ENCODE measurements around the gene CNTNAP2. TPM values are rescaled to one million over a fixed set of nuclear protein-coding genes. Genes with fewer than 3 reads are reported as not detected.

CNTNAP2 gene
- total and polyA plus RNA-seq, 8 donors: 0.19 to 18.2 (median 0.56) TPM

DNA sequence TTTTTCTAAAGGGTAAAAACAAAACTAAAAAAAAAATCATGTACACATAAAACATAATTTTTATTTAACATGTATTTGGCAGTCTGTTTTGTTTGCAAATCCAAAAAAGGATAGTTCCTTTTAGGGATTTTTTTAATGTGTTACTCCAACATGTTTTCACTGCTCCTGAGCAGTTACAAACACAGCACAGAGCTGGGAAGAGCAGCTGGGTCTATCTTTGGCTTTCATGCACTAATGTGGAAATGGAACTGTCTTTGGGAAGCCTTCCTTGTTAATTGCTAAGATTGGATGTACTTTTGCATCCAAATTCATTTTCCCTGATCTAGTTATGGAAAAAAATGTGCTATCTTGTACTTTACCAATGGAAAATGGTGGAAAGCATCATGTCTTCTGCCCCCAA, 1035.1 kb downstream of the CNTNAP2 start:
- no peaks in the 10 kb centered on the region for H3K27me3 ChIP-seq
- H3K27ac ChIP-seq: no peak overlapping the region
- peaks cover 0 to 4% (median 0%) of the 10 kb centered on the region in 4 donors for H3K9me3 ChIP-seq
- DNase-seq: no peak
- TF ChIP-seq EP300 (IDR thresholded peaks at IDR 0.05): no peak
- TF ChIP-seq POLR2AphosphoS5 (IDR thresholded peaks at IDR 0.05): no peak
- TF ChIP-seq POLR2A (IDR thresholded peaks at IDR 0.05): no peak
- TF ChIP-seq, protein P1, sequence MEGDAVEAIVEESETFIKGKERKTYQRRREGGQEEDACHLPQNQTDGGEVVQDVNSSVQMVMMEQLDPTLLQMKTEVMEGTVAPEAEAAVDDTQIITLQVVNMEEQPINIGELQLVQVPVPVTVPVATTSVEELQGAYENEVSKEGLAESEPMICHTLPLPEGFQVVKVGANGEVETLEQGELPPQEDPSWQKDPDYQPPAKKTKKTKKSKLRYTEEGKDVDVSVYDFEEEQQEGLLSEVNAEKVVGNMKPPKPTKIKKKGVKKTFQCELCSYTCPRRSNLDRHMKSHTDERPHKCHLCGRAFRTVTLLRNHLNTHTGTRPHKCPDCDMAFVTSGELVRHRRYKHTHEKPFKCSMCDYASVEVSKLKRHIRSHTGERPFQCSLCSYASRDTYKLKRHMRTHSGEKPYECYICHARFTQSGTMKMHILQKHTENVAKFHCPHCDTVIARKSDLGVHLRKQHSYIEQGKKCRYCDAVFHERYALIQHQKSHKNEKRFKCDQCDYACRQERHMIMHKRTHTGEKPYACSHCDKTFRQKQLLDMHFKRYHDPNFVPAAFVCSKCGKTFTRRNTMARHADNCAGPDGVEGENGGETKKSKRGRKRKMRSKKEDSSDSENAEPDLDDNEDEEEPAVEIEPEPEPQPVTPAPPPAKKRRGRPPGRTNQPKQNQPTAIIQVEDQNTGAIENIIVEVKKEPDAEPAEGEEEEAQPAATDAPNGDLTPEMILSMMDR (IDR thresholded peaks at IDR 0.05): no peak
- no peaks in the 10 kb centered on the region for H3K4me1 ChIP-seq
- H3K36me3 ChIP-seq: no peaks in the 10 kb centered on the region
- no peak overlapping the region for H3K4me3 ChIP-seq
- intact Hi-C loops (cut with DNase I; ENCODE audit: low total_unique reads): no loop called here

DNA sequence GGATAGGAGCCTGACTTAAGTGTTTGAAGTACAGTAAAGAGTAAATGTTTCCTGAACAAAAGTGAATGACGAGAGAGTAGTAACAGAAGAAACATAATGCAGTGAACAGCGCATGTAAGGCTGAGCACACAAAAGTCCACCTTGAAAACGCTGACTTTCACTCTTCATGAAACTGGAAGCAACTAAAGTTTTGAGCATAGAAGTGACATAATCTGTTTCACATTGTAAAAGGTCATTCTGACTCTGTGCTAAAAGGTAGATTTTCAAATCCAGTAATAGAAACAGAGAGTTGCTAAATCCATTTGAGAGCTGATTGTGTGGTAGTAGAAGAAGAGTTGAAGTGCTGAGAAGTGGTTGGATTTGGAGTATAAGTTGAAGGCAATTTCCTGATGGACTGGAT, 1037.0 kb downstream of the CNTNAP2 start:
- peak in 1 of 2 donors; percentile 5 for DNase-seq

DNA sequence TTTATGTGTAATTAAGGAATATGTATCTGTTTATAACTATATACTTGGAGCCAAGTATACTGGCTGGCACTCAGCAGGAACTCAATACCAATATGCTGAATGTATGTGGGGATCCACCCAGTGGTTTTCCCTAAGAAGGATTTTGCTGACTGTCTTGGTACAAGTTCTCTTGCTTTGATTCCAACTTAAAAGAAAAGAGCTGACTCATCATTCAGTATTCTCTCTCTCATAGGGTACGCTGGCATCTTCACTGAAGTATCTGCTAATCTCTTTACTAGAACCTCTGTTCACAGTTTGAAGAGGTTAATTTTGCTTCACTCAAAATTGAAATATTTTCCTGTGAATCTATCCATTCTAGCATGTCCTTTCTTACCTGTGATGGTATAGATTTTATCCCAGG, 1044.8 kb downstream of the CNTNAP2 start:
- no peak for DNase-seq
- Histone ChIP-seq H3K4me1 (no peaks in the 10 kb centered on the region), H3K36me3 (no peaks in the 10 kb centered on the region), H3K9me3 (no peaks in the 10 kb centered on the region), H3K27me3 (no peaks in the 10 kb centered on the region), H3K4me3 (no peak overlapping the region), H3K27ac (no peak overlapping the region)
- WGBS, 5 donors: 88 to 100% (median 97%) methylated on average over 1 of the region's 1 CpG
- TF ChIP-seq POLR2AphosphoS5 (IDR thresholded peaks at IDR 0.05) (no peak), POLR2A (IDR thresholded peaks at IDR 0.05) (no peak), EP300 (IDR thresholded peaks at IDR 0.05) (no peak)
- TF ChIP-seq, protein P1 (IDR thresholded peaks at IDR 0.05): no peak
- intact Hi-C loops (cut with DNase I; ENCODE audit: low total_unique reads): no loop called here

More for the DNA sequence above, 1037.0 kb downstream of the CNTNAP2 start:
- no peak overlapping the region for H3K27ac ChIP-seq
- intact Hi-C loops (cut with DNase I; ENCODE audit: low total_unique reads): no loop called here
- no peaks in the 10 kb centered on the region for H3K27me3 ChIP-seq
- 69 to 80% (median 72%) methylated on average over 3 of the region's 3 CpGs for whole genome bisulfite sequencing, 5 donors
- H3K4me3 ChIP-seq: no peak overlapping the region
- H3K9me3 ChIP-seq: peaks cover 0 to 3% (median 0%) of the 10 kb centered on the region in 4 donors
- no peaks in the 10 kb centered on the region for H3K36me3 ChIP-seq
- H3K4me1 ChIP-seq: no peaks in the 10 kb centered on the region
- TF ChIP-seq, protein P1 (IDR thresholded peaks at IDR 0.05): no peak
- TF ChIP-seq POLR2A (IDR thresholded peaks at IDR 0.05) (no peak), EP300 (IDR thresholded peaks at IDR 0.05) (no peak), POLR2AphosphoS5 (IDR thresholded peaks at IDR 0.05) (no peak)

DNA sequence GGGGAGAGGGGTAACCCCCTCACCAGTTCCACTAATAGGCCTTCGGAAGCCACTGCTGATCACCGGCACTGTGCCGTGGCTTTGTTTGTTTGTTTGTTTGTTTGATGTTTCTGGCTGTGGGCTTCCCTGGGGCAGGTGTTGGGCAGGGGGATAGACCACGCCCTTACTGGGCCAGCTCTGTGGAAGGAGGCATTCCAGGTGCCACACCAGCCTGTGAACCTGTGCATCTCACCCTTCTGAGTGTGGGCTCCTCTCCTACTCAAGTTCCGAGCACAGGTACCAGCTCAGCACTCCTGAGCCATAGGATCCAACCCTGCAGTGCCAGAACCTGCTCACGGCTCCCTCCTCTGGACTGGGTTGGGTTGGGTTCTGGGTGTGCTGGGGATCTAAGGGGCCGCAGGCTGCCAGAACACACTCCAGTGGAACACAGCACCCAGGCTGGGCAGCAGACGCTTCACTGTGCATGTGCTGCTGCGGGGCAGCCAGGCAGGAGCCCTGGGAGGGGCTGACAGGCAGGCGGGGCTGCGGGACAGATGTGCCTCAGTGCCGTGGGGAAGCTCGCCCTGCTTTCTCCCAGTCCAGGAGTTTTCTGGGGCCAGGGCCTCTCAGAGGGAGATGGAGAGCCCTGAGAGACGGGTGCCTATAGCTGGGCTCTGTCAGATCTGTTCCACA, 1053.9 kb downstream of the CNTNAP2 start:
- intact Hi-C loops (cut with DNase I; ENCODE audit: low total_unique reads): no loop called here
- Histone ChIP-seq H3K4me1 (no peaks in the 10 kb centered on the region), H3K27ac (no peak overlapping the region), H3K4me3 (no peak overlapping the region), H3K27me3 (no peaks in the 10 kb centered on the region), H3K9me3 (no peaks in the 10 kb centered on the region), H3K36me3 (no peaks in the 10 kb centered on the region)
- TF ChIP-seq POLR2A (IDR thresholded peaks at IDR 0.05) (no peak), POLR2AphosphoS5 (IDR thresholded peaks at IDR 0.05) (no peak), EP300 (IDR thresholded peaks at IDR 0.05) (no peak)
- TF ChIP-seq, protein P1 (IDR thresholded peaks at IDR 0.05): no peak
- no peak for DNase-seq
- 68 to 78% (median 76%) methylated on average over 4 to 14 of the region's 14 CpGs for WGBS, 5 donors

Measured in stomach (tissue), 9 donors.